ENCODE measurements around the gene BBIP1.
A peak's percentile ranks its signal among the peaks of the same experiment; 100 is the strongest.

Gene BBIP1

DNA sequence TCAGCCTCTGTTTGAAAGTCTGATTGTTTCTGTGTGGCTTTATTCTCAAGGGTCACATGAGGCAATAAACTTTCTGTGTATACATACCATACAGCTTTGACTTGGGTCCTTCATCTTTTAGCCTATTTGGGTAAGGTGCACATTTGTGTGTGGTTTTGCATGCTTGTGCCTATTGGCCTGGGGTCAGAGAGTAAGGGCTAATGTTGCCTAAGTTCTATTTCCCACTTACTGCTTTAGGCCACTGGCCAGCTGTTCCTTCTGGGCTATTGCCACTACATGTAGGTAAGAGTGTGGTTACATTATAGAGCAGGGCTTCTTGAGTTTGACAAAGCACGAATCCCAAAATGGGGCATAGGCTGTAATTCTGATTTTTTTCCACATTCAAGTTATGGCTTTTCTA lies 21.8 kb downstream of the BBIP1 start:
- in situ Hi-C loops (cut with HindIII; ENCODE audit: low pct_ligation_motif_present, low pct_unique_long_range_greater_than_20kb, low sequenced_read_pairs): no loop called here
- no peak for DNase-seq

DNA sequence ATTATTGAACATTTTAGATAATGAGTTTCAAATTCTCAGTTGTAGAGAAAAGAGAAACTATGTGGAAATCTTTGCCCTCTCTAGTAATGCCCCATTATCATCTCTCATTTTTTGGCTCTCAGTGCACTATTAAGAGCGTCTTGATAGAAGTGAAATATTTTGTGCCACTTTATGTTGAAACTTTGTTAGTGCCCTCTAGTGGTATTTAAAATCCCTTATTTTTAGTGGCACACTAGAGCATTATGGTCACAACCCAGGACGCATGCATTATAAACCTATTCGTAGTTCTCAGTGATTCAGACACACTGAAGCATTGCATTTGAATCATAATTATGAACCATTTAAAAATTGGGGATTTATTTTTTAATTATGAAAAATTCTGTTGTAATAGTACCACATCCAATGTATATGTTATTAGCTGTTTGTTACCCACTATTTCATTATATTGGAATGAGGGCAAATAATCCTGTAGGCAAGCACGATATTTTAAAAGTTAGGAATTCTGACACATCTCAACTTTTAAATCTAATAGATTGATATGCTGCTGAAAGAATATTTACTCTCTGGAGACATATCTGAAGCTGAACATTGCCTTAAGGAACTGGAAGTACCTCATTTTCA lies 25.3 kb downstream of the BBIP1 start:
- DNase-seq: peak; percentile 69
- in situ Hi-C loops (cut with HindIII; ENCODE audit: low pct_ligation_motif_present, low pct_unique_long_range_greater_than_20kb, low sequenced_read_pairs): no loop called here

DNA sequence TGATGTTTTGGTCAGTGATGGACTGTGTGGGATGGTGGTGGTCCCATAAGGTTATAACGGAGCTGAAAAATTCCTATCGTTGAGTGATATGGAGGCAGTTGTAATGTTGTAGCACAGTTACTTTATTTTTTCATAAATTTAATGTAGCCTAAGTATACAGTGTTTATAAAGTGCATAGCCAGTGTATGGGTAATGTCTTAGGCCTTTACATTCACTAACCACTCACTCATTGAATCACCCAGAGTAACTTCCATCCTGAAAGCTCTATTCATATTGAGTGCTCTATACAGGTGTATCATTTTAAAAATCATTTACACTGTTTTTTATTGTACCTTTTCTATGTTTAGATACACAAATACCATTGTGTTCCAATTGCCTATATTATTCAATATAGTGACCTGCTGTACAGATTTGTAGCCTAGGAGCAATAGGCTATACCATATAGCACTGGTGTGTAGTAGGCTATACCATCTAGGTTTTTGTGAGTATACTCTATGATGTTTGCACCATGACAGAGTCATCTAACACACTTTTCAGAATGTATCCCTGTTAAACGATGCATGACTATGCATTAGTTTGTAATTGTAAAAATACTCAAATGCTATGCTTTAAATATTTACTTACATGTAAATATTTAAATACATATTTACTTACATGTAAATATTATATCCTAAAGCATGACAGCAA lies 26.2 kb downstream of the BBIP1 start:
- in situ Hi-C loops (cut with HindIII; ENCODE audit: low pct_ligation_motif_present, low pct_unique_long_range_greater_than_20kb, low sequenced_read_pairs): no loop called here

DNA sequence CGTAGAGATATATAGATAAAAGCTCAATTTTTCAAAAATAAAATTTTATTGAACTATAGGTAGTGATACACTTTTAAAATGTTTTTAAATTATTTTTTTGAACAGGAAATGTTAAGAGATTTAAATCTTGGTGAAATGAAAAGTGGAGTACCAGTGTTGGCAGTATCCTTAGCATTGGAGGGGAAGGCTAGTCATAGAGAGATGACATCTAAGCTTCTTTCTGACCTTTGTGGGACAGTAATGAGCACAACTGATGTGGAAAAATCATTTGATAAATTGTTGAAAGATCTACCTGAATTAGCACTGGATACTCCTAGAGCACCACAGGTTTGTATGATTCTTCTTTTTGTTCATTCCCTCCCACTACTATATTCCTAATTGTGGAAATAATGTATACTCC lies 31.4 kb downstream of the BBIP1 start:
- DNase-seq: no peak
- in situ Hi-C loops (cut with HindIII; ENCODE audit: low pct_ligation_motif_present, low pct_unique_long_range_greater_than_20kb, low sequenced_read_pairs): no loop called here

More for the DNA sequence above, 26.2 kb downstream of the BBIP1 start:
- no peak for DNase-seq

DNA sequence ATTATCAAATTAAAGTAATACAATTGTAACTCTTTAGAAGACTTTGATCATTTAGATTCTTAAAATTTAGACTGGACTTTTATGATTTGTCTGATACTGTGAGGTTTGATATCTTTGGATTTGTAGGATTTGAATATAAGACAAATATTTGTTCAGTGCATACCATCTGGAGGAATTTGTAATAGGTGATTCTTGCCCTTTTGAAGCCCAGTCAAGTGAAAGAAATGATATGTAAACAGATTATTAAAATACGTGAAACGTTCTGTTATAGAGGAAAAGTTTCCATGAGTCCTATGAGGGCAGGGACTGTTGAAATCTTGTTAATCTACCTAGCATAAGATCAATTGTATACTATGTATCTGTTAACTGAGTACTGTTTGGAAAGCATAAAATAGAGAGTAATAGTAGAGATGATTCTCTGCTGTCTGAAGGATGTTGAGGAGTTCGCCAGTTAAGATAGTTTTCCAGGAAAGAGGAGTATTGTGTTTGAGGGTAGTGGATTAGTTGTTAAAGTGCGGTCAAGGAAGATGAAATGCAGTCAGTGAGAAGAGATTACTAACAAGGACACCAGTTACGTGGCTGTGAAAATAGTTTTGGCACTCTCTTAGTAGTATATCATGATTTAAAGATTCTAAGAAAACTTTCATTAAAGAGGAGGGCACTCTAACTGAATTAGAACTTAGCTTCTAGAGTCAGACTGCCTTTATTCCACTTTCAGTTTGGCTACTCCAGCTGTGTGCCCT lies 32.9 kb downstream of the BBIP1 start:
- no peak for DNase-seq
- in situ Hi-C loops (cut with HindIII; ENCODE audit: low pct_ligation_motif_present, low pct_unique_long_range_greater_than_20kb, low sequenced_read_pairs): no loop called here

DNA sequence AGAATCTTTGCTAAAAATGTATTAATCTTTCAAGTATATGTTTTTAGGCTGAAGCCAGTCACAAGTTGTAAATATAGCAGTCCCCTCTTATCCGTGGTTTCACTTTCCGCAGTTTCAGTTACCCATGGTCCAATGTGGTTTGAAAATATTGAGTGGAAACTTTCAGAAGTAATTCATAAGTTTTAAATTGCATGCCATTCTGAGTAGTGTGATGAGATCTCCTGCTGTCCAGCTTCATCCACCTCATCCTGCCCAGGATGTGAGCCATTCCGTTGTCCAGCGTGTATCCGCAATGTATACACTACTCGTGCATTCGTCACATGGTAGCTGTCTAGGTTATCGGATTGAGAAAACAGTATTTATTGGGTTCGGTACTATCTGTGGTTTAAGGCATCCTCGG lies 35.1 kb downstream of the BBIP1 start:
- in situ Hi-C loops (cut with HindIII; ENCODE audit: low pct_ligation_motif_present, low pct_unique_long_range_greater_than_20kb, low sequenced_read_pairs): no loop called here
- DNase-seq: no peak

DNA sequence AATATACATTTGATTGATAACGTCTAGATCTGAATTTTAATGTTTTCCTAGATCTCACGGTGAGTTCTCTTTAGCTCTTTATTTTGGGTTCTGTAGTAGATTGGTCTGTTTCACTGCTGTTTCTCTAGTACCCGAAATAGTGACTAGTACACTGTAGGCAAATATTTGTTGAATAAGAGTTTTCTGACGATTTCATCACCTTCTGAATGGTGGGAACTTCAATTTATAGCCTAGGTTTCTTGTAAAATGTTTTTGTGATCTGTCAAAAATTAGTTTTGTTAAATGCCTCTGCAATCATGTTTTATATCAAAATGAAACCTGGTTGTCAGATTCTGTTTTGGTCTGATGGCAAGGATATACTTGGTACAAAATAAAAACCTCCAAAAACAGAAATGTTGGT lies 37.1 kb downstream of the BBIP1 start:
- in situ Hi-C loops (cut with HindIII; ENCODE audit: low pct_ligation_motif_present, low pct_unique_long_range_greater_than_20kb, low sequenced_read_pairs): no loop called here
- DNase-seq: no peak

DNA sequence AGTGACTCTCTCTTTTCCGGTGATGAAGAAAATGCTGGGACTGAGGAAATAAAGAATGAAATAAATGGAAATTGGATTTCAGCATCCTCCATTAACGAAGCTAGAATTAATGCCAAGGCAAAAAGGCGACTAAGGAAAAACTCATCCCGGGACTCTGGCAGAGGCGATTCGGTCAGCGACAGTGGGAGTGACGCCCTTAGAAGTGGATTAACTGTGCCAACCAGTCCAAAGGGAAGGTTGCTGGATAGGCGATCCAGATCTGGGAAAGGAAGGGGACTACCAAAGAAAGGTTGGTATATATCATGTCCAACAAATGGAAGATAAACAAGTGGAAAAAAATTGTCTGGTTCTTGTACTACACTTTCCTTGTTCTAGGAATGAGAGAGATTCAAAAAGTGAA lies 37.7 kb downstream of the BBIP1 start:
- no peak for DNase-seq
- in situ Hi-C loops (cut with HindIII; ENCODE audit: low pct_ligation_motif_present, low pct_unique_long_range_greater_than_20kb, low sequenced_read_pairs): no loop called here

DNA sequence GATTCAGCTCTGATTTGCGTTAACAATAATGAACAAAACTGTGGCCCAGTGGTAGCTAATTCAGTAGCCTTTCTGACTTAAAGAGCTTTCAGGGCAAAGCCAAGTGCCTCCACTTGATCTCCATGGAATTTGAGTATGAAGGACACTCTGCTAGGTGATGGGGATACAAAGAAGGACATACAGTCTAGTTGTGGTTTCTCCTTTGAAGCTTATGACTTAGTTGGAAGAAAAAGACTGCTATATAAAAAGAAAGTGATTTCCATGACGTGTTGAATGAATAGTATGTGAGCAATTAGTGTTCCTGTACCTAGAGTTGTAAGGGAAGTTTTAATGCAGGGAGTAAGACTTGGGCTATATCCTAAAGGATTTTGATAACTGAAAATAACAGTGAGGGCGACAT lies 39.0 kb downstream of the BBIP1 start:
- in situ Hi-C loops (cut with HindIII; ENCODE audit: low pct_ligation_motif_present, low pct_unique_long_range_greater_than_20kb, low sequenced_read_pairs): no loop called here
- DNase-seq: no peak

DNA sequence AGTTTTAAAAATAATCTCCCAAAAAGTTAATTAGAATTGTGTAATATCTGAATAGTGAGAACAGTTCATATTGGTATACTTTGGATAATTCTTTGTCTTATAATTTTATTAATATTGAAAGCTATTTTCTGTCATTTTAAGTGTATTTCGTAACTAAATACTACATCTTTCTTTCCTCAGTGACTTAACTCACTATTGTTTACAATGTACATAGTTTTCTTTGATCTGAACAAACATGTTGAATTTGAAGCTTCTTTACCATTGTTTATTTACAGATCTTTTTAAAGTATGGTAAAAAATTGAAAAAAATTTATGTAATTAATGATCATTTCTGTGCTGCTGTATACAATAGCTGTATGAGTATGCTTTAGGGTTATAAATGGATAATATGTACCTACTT lies 42.2 kb downstream of the BBIP1 start:
- in situ Hi-C loops (cut with HindIII; ENCODE audit: low pct_ligation_motif_present, low pct_unique_long_range_greater_than_20kb, low sequenced_read_pairs): no loop called here
- no peak for DNase-seq

DNA sequence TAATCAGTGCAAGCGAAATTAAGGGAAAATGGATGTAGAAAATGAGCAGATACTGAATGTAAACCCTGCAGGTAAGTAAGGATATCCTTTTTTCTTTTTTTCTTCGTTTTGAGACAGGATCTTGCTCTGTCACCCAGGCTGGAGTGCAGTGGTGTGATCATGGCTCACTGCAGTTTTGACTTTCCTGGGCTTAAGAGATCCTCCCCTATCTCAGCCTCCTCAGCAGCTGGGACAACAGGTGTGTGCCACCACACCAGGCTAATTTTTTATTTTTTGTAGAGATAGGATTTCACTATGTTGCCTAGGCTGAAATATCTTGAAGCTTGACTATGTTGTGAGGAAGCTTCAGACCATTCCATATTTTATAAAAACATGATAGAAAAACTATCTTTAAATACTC lies 43.0 kb downstream of the BBIP1 start:
- in situ Hi-C loops (cut with HindIII; ENCODE audit: low pct_ligation_motif_present, low pct_unique_long_range_greater_than_20kb, low sequenced_read_pairs): no loop called here
- no peak for DNase-seq

DNA sequence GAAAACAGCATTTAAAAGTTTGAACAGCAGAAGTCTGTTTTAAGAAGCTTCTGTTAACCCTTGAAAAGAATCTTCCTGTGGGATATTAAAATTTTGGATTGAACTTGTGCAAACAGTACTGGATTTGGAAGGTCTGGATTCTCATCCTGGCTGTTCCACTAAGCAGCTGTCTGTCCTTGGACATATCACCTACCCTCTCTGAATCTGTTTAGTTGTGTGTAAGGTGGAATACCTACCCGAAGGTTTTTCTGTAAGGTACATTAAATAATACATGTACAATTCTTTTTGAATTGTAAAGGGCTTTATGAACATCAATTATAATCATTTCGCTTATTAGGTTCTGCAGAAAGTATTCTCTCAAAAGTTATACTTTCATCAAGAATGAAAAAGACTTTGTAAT lies 45.0 kb downstream of the BBIP1 start:
- in situ Hi-C loops (cut with HindIII; ENCODE audit: low pct_ligation_motif_present, low pct_unique_long_range_greater_than_20kb, low sequenced_read_pairs): no loop called here
- peak; percentile 8 for DNase-seq

DNA sequence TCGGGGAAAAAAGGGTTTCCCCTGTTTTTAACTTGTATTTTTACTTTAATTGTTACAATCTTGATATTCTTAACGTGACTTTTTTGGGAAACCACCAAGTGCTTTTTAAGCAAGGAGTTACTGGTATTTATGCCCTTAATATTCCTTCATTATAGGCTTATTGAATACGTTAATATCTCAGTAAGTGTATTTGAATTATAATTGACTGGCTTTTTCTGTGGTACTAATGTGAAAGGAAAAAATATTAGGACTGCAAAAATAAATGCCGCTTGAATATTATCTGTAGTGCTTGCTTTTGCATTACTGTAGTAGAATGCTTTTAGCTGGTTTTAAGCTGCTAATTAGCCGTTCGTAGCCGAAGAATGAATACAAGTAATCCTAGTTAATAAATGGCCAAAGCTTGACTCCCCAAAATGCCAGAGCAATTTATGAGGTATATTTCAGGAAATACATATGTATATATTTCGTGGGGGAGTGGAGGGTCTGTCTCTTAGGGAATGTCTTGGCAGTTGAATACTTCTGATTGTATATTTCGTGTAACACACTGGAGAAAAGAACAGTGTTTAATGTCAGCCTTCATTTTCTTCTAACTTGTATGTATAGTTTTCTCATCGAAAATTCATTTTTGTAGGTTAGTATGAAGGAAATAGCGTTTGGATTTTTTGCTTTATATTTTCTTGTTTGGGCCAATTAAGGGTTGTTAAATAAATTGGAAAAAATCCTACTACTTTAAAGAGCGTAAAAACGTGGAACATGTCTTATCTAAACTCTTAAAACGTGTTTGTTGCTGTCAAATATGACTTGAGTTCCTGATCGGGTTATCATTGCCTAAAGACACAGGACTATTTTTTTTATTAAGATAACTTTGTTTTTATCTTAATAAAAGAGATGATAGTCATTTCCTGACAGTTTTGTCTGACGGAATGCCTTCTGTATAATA lies 45.7 kb downstream of the BBIP1 start:
- peak; percentile 25 for DNase-seq
- in situ Hi-C loops (cut with HindIII; ENCODE audit: low pct_ligation_motif_present, low pct_unique_long_range_greater_than_20kb, low sequenced_read_pairs): no loop called here

DNA sequence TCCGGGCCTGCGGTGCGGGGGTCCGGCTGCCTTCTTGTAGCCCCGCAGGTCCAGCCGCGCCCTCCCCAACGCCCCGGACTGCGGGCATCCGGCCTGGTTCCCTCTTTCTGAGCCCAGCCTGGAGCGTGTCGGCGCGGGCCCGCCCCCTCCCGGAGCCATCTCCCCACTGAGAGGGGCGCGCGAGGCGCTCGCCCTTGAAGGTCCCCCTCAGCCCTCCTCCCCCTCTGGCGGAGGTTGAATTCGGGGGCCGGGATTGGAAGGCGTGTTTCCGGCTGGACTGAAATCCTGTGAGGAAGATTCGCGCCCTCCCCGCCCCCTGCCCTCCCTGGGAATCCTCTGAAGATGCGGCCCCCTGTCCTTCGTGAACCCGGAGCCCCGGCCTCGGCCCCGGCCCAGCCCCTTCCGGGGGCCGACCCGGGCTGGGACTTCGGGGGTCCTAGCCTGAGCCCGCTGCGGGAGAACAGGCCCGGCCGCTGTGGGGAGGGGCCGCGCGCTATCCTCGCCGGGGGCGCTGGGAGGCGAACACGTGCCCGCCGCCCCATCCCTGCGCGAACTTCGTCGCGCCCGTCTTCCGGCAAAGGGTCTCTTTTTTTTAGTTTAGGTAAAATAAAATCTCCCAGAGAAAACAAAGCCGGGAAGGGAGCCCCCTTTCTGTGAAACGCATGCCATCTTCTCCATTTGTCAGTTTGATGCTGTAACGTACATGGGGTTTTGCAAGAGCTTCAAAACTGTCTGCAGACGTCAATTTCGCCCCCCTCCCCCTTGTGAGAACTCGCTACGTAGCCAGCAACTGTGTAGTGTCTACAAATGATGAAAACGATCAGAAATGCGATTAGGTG lies 46.6 kb downstream of the BBIP1 start:
- in situ Hi-C loops (cut with HindIII; ENCODE audit: low pct_ligation_motif_present, low pct_unique_long_range_greater_than_20kb, low sequenced_read_pairs): no loop called here

DNA sequence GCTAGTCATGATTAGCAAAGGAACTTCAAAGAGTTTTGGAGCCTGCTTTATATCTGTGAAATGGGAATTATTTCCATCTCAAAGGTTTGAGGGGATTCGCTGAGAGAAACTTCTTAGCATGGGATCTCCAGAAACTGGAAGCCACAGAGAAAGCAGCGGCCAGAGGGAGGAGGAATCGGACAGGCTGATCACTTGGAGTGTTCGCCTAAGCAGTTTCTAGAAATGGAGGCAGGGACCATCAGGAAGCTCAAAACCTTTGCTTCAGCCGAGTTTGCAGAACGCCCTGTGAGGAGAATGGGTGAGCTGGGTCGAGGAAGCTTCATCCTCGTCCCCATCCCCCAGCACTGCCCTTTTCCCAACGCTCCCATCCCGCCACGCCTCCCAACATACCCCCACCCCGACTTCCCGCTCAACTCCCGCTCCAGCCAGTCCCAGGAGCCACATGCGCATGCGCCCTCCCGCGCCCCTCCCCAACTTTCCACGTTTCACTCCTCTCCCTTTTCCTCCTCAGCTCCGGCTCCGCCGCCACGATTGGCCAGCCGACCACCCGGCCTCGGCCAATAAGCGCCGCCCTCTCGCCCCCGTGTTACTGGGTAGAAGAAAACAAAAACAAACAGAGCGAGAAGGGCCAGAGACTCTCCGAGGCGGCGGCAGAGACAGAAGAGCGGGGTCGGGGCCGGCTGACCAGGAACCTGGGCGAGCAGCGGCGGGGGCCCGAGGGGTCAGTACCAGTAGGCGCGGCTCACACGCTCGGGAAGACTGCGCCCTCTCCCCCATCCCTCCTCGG lies 47.5 kb downstream of the BBIP1 start, which contains the start of gene PDCD4:
Gene PDCD4, plus strand, starts transcription at position 631 of the 787 bp plus-strand sequence. CDS start 4,100 bp downstream, outside the sequence.
- in situ Hi-C loops (cut with HindIII; ENCODE audit: low pct_ligation_motif_present, low pct_unique_long_range_greater_than_20kb, low sequenced_read_pairs): no loop called here

More for the DNA sequence above, 46.6 kb downstream of the BBIP1 start:
- peak; percentile 81 for DNase-seq

DNA sequence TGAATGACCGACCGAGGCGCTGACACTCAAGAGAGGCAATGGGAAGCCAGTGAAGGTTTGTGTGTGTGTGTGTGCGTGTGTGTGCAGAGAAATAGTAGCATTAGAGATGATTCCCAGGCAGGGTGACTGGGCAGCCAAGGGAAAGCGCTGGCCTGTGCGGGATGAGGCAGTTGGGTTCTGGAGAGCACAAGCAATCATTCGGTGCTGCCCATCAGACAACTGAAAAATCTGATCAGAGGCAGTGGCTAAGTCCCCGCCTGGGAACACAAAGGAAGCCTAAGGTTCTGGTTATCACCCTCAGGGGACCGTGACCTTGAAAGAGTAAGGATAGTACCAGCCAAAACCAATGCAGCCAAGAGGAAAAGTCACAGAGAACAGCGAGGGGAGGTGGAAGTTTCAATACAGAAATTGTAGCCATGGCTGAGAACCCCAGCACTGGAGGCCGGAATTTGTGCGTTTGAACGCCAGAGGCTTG lies 48.1 kb downstream of the BBIP1 start:
- DNase-seq: no peak
- in situ Hi-C loops (cut with HindIII; ENCODE audit: low pct_ligation_motif_present, low pct_unique_long_range_greater_than_20kb, low sequenced_read_pairs): no loop called here

More for the DNA sequence above, 47.5 kb downstream of the BBIP1 start, which contains the start of gene PDCD4:
- DNase-seq: peak; percentile 99

DNA sequence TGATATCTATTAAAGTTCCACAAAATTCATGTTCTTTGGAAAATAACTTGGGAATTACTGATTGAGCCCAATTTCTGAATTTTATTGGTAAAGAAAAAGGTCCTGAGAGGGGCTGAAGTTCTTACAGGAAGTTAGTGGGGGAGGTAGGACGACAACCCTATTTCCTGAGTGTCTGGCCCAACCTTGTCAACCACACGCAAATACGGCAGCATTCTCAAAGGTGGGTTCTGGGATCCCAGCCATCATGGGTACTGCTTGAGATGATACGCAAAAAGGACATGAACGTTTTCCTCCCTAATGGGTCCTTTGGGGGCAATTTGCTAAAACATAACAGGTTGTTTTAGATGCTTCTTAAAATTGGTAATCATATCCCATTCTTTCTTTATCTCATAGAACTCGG lies 50.0 kb downstream of the BBIP1 start:
- DNase-seq: no peak
- in situ Hi-C loops (cut with HindIII; ENCODE audit: low pct_ligation_motif_present, low pct_unique_long_range_greater_than_20kb, low sequenced_read_pairs): no loop called here

Data from ACHN (cell line).